ENCODE data around the gene SLC41A2.

SLC41A2 gene

DNA sequence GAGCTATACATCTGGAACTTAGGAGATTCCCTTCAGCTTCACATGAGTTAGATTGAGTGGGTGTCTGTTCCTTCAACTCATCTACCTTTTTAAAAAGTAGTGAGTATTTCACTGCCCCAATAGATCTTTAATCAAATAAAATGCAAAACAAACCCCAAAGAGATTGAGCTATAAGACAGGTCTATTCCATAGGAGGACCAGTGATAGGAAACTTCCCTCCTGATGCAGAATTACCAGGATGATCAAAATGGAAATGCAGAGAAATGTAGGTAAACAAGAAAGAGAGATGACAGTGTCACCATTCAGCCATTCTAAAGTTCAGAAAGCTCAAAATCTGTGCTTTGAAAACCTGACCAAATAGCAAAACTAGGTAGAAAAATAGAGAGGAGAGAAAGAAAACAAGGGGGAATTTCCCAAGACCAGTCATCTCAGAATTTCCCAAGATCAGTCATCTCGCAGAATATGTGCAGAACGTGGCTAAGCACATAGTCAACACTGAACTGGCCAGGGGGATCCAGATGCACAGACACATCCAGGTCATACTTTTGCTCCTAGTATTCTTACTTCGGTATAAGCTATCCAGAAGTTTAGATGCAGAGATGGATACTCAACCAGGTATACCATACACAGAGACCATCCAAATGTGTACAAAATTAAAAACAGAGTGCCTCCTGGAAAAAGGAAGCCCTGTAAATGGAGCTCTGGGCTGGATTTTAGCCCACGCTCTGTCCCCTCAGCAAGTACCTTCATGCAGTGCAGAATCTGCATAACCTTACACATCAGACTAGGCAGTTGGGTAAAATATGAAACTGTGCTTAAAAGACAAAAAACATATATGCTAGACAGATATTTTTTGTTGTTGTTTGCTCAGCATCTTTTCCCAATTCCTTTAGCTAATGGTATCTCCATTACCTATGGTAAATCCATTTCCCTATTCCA is 27.4 kb downstream of the SLC41A2 start:
- DNase-seq (ENCODE audit: low read depth, low spot score): peak; percentile 2

DNA sequence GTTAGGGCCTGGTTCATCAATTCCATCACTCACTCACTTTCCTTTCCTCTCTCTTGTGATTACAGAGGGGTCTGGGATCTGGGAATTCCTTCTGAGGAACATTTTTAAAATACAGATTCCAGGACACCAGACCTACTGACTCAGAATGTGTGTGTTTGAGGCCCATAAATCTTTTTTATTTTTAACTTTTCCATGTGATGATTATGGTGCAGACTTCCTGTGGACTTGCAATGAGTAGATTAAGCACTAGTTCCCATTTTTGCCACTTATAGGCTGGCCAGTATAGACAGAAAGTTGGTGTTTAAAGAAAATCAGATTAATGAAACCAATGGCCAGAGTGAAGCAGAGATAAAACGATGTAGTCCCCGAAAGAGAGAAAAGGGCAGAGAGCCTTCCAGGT is 28.1 kb downstream of the SLC41A2 start:
- no peak for DNase-seq (ENCODE audit: low read depth, low spot score)

DNA sequence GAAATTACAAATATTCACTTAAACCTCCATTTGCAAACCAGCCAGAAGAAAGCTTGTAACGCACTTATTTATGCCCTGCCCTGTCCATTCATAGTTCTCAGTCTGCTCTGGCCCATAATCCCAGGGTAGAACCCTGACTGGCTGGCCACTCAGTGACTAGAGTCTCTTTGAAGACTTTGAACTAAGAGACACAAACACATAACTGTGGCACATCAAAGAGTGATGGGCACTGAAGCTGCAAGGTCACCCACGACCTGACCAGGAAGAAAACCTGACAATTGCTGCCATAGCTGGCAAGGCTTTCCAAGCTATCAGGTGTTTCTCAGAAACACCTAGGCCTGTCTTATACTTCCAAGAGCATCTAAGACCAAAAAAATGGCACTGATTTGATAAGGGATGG is 28.7 kb downstream of the SLC41A2 start:
- no peak for DNase-seq (ENCODE audit: low read depth, low spot score)

DNA sequence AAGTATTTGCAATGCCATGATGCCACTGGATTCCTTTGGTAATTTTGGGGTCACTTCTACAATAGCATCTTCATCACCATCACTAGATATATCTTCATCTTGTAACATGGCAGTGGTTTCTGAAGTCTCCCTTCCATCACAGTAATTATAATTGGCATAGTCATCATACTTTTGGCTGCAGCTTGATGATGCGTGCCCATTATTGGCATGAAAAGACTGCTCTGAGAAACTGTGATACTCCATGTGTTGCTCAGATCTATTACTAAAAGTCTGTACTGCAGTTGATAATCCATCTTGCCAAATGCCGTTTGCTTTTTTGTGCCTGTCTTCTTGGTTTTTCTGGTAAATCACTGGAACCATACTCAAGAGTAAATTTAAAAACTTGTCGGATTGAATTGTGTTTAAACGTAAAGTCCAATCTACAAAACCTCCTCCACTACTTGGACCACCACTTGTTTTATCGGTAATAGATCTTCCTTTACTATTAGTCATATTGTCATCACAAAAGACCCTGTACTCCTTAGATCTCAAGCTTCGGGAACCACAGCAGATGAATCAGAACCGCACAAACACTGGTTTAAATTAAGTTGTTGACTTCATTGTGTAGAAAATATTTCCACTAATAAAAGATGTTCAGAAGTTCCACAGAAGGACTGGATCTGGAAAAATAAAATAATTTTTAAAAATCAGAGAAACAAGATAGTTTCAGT is 29.9 kb downstream of the SLC41A2 start:
- no peak for DNase-seq (ENCODE audit: low read depth, low spot score)

DNA sequence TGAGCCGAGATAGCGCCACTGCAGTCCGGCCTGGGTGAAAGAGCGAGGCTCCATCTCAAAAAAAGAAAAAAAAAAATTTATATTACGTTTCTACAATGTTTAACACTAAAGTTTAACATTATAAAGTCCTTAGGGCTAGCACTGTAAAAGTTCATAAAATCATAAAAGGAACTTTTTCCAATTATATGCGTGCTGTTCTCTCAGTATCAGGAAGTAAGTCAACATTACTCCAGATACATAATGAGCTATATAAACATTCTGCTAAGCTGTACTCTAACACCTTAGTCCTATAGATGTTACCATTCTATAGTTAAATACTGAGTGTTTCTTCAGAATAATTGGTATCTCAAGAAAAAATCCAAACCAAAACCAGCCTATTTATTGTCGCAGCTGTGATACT is 32.6 kb downstream of the SLC41A2 start:
- DNase-seq (ENCODE audit: low read depth, low spot score): no peak

DNA sequence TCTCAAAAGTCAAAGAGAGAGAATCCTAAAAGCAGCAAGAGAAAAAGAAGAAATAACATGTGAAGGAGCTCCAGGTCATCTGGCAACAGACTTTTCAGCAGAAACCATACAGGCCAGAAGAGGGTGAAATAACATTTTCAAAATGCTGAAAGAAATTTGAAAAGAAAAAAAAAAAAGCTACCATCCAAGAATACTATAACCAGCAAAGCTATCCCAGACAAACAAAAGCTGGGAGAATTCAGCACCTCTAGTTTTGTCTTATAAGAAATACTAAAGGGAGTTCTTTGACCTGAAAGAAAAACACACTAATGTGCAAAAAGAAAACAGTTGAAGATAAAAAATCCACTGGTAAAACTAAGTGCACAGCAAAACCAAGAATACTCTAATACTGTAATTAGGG is 36.8 kb downstream of the SLC41A2 start:
- no peak for DNase-seq (ENCODE audit: low read depth, low spot score)

DNA sequence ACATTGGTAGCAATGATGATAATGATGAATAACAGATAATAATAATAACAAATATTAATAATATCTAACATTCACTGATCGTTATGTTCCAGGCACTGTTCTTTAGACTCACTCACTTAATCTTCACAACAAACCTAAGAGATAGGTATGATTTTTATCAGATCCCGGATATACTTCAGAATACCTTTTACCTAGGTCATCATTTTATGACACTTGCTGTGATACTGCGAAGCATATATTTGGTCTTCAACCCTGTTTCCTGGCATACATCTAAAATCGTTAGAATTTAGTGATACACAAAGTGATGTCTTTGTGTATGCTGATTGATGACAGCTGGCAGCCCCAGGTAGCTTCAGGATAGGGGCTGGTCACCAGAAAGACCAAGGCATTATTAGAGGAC is 46.1 kb downstream of the SLC41A2 start:
- no peak for DNase-seq (ENCODE audit: low read depth, low spot score)

DNA sequence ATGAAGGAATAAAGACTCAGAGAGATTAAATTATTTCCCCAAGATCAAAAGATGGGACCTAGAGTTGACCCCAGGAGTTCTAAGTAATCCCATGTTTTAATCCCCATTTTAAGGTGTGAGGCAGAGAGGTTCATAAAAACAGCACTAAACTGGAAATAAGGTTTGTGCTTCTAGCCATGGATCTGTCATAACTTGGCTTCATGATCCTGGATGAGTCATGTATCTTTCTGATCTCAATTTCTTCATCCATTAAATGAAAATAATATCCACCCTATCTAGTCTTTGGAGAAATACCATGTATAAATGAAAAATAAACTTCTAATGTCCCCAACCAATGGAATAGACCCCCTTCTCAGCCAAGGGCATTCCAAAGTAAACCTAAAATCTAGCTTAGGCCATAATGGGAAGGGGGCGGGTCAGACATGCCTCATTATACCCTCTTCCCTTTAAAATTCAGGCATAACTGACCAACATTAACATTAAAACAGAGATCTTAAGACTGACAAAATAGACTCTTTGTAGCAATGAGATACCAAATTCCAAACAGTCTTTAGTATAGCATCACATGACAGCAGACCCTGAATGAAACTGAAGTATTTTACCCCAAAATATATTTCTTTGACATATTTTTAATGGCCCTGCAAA is 47.8 kb downstream of the SLC41A2 start:
- no peak for DNase-seq (ENCODE audit: low read depth, low spot score)

DNA sequence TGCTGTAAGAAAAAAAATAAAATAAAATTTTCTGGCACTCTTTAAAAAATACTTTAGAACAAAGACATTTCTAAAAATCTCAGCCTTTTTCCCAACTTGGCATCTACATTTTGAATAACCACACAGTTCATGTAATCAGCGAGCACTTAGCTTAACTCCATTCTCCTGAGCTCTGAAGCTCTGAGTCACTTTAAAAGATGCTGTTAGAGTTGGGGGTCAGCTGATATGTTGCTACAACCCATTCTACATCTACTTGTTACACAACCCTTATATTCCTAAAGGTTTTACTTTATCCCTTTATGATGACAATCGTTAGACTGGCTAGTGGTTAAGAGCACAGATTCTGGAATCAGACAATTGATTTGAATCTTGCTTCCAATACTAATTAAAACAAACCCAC is 48.3 kb downstream of the SLC41A2 start:
- DNase-seq (ENCODE audit: low read depth, low spot score): no peak

All from activated CD4-positive, CD25-positive, alpha-beta regulatory T cell treated with anti-CD3 and anti-CD28 coated beads, Interleukin-2, amount 50 U/mL, for 16 hours (primary cell).